ENCODE data around the gene FAM171A2.

FAM171A2 gene

DNA sequence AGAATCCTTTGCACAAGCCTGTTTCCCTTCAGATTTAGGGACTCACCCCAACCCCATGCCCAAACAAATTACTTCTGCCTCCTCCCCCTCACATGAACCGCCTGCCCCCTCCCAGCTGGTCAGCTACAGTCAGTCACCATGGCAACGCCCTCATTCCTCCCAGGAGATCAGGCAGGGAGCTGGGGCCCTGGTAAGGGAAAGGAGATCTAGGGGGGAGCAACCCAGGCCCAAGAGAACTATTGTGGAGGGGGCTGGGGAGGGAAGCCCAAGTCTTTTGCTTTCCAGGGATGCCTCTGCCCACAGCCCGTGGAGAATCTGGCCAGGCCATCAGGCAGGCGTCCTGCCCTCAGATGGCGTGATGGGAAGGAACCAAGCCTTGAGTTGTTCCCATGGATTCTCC is 2.8 kb downstream of the FAM171A2 start:
- Histone ChIP-seq H3K4ac (ENCODE audit: low read depth in 1 of 2, low read length in 2 of 2) (no peak overlapping the region), H3K27me3 (ENCODE audit: control insufficient read depth in 1 of 2, insufficient read depth in 1 of 2, low read length in 2 of 2) (peaks cover 7 to 15% of the 10 kb centered on the region in 2 experiments), H3K4me2 (ENCODE audit: low read length, poor library complexity, severe bottlenecking) (peak overlapping the region; percentile 56), H2BK120ac (ENCODE audit: low read depth, low read length) (no peak overlapping the region), H4K8ac (ENCODE audit: low read length) (no peak overlapping the region), H3K9me3 (ENCODE audit: control insufficient read depth, low read length) (no peaks in the 10 kb centered on the region), H3K14ac (ENCODE audit: low read length in 2 of 2) (peak overlapping the region in 1 of 2 experiments; percentile 53), H3K4me1 (ENCODE audit: control insufficient read depth, insufficient read depth, low read depth, low read length) (peaks cover 40% of the 10 kb centered on the region), H2AFZ (ENCODE audit: low read depth, low read length) (no peak overlapping the region), H3K4me3 (ENCODE audit: insufficient read depth in 1 of 2, low read depth in 1 of 2, low read length in 2 of 2) (no peak overlapping the region), H2AK5ac (ENCODE audit: low read length, severe bottlenecking) (peak overlapping the region; percentile 3), H3K79me1 (replicated peaks; ENCODE audit: low read length, poor library complexity, severe bottlenecking) (peaks cover 39% of the 10 kb centered on the region), H4K91ac (ENCODE audit: low read length) (peak overlapping the region; percentile 91), H2BK12ac (ENCODE audit: low read length in 2 of 2) (peak overlapping the region in 1 of 2 experiments; percentile 65), H3K27ac (ENCODE audit: low read length, poor library complexity, severe bottlenecking) (no peak overlapping the region), H3K36me3 (ENCODE audit: control insufficient read depth in 1 of 2, insufficient read depth in 2 of 2, low read depth in 1 of 2, low read length in 2 of 2) (peaks cover 0 to 18% of the 10 kb centered on the region in 2 experiments), H3K9ac (ENCODE audit: low read length) (no peak overlapping the region), H2BK5ac (ENCODE audit: low read depth, low read length, poor library complexity, severe bottlenecking) (peak overlapping the region; percentile 49), H2BK15ac (ENCODE audit: low read depth, poor library complexity, severe bottlenecking) (peak overlapping the region; percentile 17), H3K23ac (ENCODE audit: low read length in 2 of 2) (peak overlapping the region in 1 of 2 experiments; percentile 23), H3K18ac (ENCODE audit: low read depth in 1 of 2, low read length in 2 of 2) (peak overlapping the region in 1 of 2 experiments; percentile 85)
- DNase-seq, result peak; percentile 60
- WGBS, result 74% methylated on average over 4 of the region's 5 CpGs

DNA sequence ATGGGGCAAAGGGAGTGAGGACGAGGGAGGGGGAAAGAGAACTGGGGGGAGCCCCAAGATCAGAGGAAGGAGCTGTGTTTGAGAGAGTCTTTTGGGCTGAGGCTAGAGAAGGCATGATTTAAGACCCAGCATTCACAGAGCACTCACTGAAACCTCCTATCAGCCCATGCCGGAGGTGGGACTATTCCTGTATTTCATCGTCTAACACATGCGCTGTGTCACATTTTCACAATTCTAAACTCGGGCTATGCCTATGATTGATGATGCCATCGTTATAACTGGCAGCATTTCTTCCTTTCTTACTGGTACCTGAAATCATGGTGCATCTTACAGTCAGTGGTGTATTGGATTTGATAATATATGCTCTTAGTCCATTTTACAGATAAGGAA is 3.5 kb downstream of the FAM171A2 start:
- Histone ChIP-seq H3K18ac (ENCODE audit: low read depth in 1 of 2, low read length in 2 of 2) (no peak overlapping the region), H4K91ac (ENCODE audit: low read length) (no peak overlapping the region), H3K23ac (ENCODE audit: low read length in 2 of 2) (no peak overlapping the region), H2BK5ac (ENCODE audit: low read depth, low read length, poor library complexity, severe bottlenecking) (no peak overlapping the region), H3K4ac (ENCODE audit: low read depth in 1 of 2, low read length in 2 of 2) (no peak overlapping the region), H3K9me3 (ENCODE audit: control insufficient read depth, low read length) (no peaks in the 10 kb centered on the region), H2BK12ac (ENCODE audit: low read length in 2 of 2) (no peak overlapping the region), H3K4me2 (ENCODE audit: low read length, poor library complexity, severe bottlenecking) (no peak overlapping the region), H3K4me1 (ENCODE audit: control insufficient read depth, insufficient read depth, low read depth, low read length) (peaks cover 40% of the 10 kb centered on the region), H3K27ac (ENCODE audit: low read length, poor library complexity, severe bottlenecking) (no peak overlapping the region), H3K9ac (ENCODE audit: low read length) (no peak overlapping the region), H2BK120ac (ENCODE audit: low read depth, low read length) (no peak overlapping the region), H2BK15ac (ENCODE audit: low read depth, poor library complexity, severe bottlenecking) (no peak overlapping the region), H3K36me3 (ENCODE audit: control insufficient read depth in 1 of 2, insufficient read depth in 2 of 2, low read depth in 1 of 2, low read length in 2 of 2) (peaks cover 0 to 25% of the 10 kb centered on the region in 2 experiments), H3K79me1 (replicated peaks; ENCODE audit: low read length, poor library complexity, severe bottlenecking) (peaks cover 39% of the 10 kb centered on the region), H2AK5ac (ENCODE audit: low read length, severe bottlenecking) (no peak overlapping the region), H4K8ac (ENCODE audit: low read length) (no peak overlapping the region), H3K4me3 (ENCODE audit: insufficient read depth in 1 of 2, low read depth in 1 of 2, low read length in 2 of 2) (no peak overlapping the region), H3K27me3 (ENCODE audit: control insufficient read depth in 1 of 2, insufficient read depth in 1 of 2, low read length in 2 of 2) (peaks cover 4 to 8% of the 10 kb centered on the region in 2 experiments), H3K14ac (ENCODE audit: low read length in 2 of 2) (no peak overlapping the region), H2AFZ (ENCODE audit: low read depth, low read length) (no peak overlapping the region)
- no peak for DNase-seq
- 87% methylated on average over 6 of the region's 6 CpGs for WGBS

GRCh38 chr17:44359458-44360143 is 4.1 kb downstream of the FAM171A2 start:
- Histone ChIP-seq H3K36me3 (ENCODE audit: control insufficient read depth in 1 of 2, insufficient read depth in 2 of 2, low read depth in 1 of 2, low read length in 2 of 2) (peaks cover 0 to 30% of the 10 kb centered on the region in 2 experiments), H3K27ac (ENCODE audit: low read length, poor library complexity, severe bottlenecking) (no peak overlapping the region), H2BK12ac (ENCODE audit: low read length in 2 of 2) (no peak overlapping the region), H3K14ac (ENCODE audit: low read length in 2 of 2) (no peak overlapping the region), H3K18ac (ENCODE audit: low read depth in 1 of 2, low read length in 2 of 2) (no peak overlapping the region), H3K9me3 (ENCODE audit: control insufficient read depth, low read length) (no peaks in the 10 kb centered on the region), H3K27me3 (ENCODE audit: control insufficient read depth in 1 of 2, insufficient read depth in 1 of 2, low read length in 2 of 2) (peaks cover 0 to 3% of the 10 kb centered on the region in 2 experiments), H4K8ac (ENCODE audit: low read length) (no peak overlapping the region), H3K23ac (ENCODE audit: low read length in 2 of 2) (no peak overlapping the region), H2BK15ac (ENCODE audit: low read depth, poor library complexity, severe bottlenecking) (peak overlapping the region; percentile 73), H2AFZ (ENCODE audit: low read depth, low read length) (no peak overlapping the region), H3K4ac (ENCODE audit: low read depth in 1 of 2, low read length in 2 of 2) (no peak overlapping the region), H3K4me1 (ENCODE audit: control insufficient read depth, insufficient read depth, low read depth, low read length) (peaks cover 40% of the 10 kb centered on the region), H2BK5ac (ENCODE audit: low read depth, low read length, poor library complexity, severe bottlenecking) (no peak overlapping the region), H3K4me3 (ENCODE audit: insufficient read depth in 1 of 2, low read depth in 1 of 2, low read length in 2 of 2) (no peak overlapping the region), H3K4me2 (ENCODE audit: low read length, poor library complexity, severe bottlenecking) (no peak overlapping the region), H3K79me1 (replicated peaks; ENCODE audit: low read length, poor library complexity, severe bottlenecking) (peaks cover 39% of the 10 kb centered on the region), H3K9ac (ENCODE audit: low read length) (no peak overlapping the region), H2AK5ac (ENCODE audit: low read length, severe bottlenecking) (no peak overlapping the region), H4K91ac (ENCODE audit: low read length) (no peak overlapping the region), H2BK120ac (ENCODE audit: low read depth, low read length) (no peak overlapping the region)
- DNase-seq, result no peak
- WGBS, result 98% methylated on average over 8 of the region's 14 CpGs

DNA sequence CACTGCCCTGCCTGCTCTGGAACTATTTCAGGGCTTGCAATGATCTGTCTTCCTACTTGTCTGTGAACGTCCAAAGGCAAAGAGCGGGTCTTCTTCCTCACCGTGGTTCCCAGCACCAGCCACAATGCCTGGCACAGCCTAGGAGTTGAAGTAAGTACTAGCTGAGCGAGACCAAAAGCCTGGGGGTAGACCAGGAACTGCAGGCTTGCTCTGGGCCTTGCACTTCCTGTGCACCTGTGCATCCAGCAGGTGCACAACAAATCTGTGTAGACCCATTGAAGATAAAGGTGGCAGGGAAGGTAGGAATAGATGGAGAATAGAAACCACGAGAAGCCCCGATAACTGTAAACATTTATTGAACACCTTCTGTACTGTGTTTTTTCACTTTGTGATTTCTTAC is 4.6 kb downstream of the FAM171A2 start:
- no peak overlapping the region for H3K23ac ChIP-seq (ENCODE audit: low read length in 2 of 2)
- H3K14ac ChIP-seq (ENCODE audit: low read length in 2 of 2), result no peak overlapping the region
- H3K27ac ChIP-seq (ENCODE audit: low read length, poor library complexity, severe bottlenecking), result no peak overlapping the region
- DNase-seq, result no peak
- no peak overlapping the region for H3K18ac ChIP-seq (ENCODE audit: low read depth in 1 of 2, low read length in 2 of 2)
- peaks cover 39% of the 10 kb centered on the region for H3K4me1 ChIP-seq (ENCODE audit: control insufficient read depth, insufficient read depth, low read depth, low read length)
- no peak overlapping the region for H4K91ac ChIP-seq (ENCODE audit: low read length)
- H3K9me3 ChIP-seq (ENCODE audit: control insufficient read depth, low read length), result no peaks in the 10 kb centered on the region
- 86% methylated on average over 6 of the region's 6 CpGs for WGBS
- H3K27me3 ChIP-seq (ENCODE audit: control insufficient read depth in 1 of 2, insufficient read depth in 1 of 2, low read length in 2 of 2), result peaks cover 0 to 3% of the 10 kb centered on the region in 2 experiments
- no peak overlapping the region for H2BK15ac ChIP-seq (ENCODE audit: low read depth, poor library complexity, severe bottlenecking)
- H2AFZ ChIP-seq (ENCODE audit: low read depth, low read length), result no peak overlapping the region
- peaks cover 0 to 36% of the 10 kb centered on the region in 2 experiments for H3K36me3 ChIP-seq (ENCODE audit: control insufficient read depth in 1 of 2, insufficient read depth in 2 of 2, low read depth in 1 of 2, low read length in 2 of 2)
- H3K4ac ChIP-seq (ENCODE audit: low read depth in 1 of 2, low read length in 2 of 2), result no peak overlapping the region
- no peak overlapping the region for H4K8ac ChIP-seq (ENCODE audit: low read length)
- H3K4me3 ChIP-seq (ENCODE audit: insufficient read depth in 1 of 2, low read depth in 1 of 2, low read length in 2 of 2), result no peak overlapping the region
- H2BK5ac ChIP-seq (ENCODE audit: low read depth, low read length, poor library complexity, severe bottlenecking), result no peak overlapping the region
- H3K9ac ChIP-seq (ENCODE audit: low read length), result no peak overlapping the region
- peak overlapping the region; percentile 7 for H2AK5ac ChIP-seq (ENCODE audit: low read length, severe bottlenecking)
- H3K4me2 ChIP-seq (ENCODE audit: low read length, poor library complexity, severe bottlenecking), result no peak overlapping the region
- no peak overlapping the region for H2BK120ac ChIP-seq (ENCODE audit: low read depth, low read length)
- H2BK12ac ChIP-seq (ENCODE audit: low read length in 2 of 2), result no peak overlapping the region
- peaks cover 39% of the 10 kb centered on the region for H3K79me1 ChIP-seq (replicated peaks; ENCODE audit: low read length, poor library complexity, severe bottlenecking)
